ENCODE measurements around the gene MARCHF5. TPM values are rescaled to one million over a fixed set of nuclear protein-coding genes. Genes with fewer than 3 reads are reported as not detected.

MARCHF5 gene
- total and polyA plus RNA-seq, 2 of the 4 experiments (the other 2 are of a cell fraction): 14.9 to 30.0 TPM

DNA sequence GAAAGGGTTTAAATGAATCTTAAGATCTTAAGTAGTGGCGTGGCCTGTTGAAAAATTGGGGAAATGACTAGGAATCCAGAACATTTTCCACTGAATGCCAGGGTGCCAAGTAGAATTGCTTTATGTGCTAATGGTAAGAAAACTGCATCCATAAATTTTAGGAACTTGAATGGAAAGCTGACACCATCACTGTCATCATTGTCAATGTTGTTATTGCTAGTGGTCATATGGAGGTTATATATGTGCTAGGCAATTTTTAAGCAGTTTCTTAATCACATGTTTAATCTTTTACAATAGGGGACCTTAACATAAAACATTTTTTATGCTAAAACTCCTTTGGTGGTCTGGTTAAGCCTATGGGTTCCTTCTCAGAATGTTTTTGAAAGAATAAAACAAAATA, 13.1 kb downstream of the MARCHF5 start:
- peaks cover 40% of the 10 kb centered on the region for H4K20me1 ChIP-seq (ENCODE audit: insufficient read depth, low read length)
- no peaks in the 10 kb centered on the region for H3K9me3 ChIP-seq (ENCODE audit: control insufficient read depth, insufficient read depth, low read length)
- H4K5ac ChIP-seq (ENCODE audit: low read depth, low read length): no peak overlapping the region
- no peak overlapping the region for H2AK9ac ChIP-seq (replicated peaks; ENCODE audit: low read depth, low read length, poor library complexity)
- H3K27ac ChIP-seq (ENCODE audit: insufficient read depth, low read length): no peak overlapping the region
- no peak overlapping the region for H2BK5ac ChIP-seq (ENCODE audit: low read depth, low read length, poor library complexity, severe bottlenecking)
- no peak overlapping the region for H3K4ac ChIP-seq (ENCODE audit: low read depth, low read length)
- no peak overlapping the region for H3K18ac ChIP-seq (ENCODE audit: low read depth, low read length)
- H3K9me1 ChIP-seq (ENCODE audit: insufficient read depth, low read length): no peaks in the 10 kb centered on the region; the same call in 1 of the 2 replicates
- H2AK5ac ChIP-seq (ENCODE audit: low read depth, low read length): no peak overlapping the region
- no peak overlapping the region for H2AFZ ChIP-seq (replicated peaks; ENCODE audit: low read length, poor library complexity)
- no peak overlapping the region for H2BK120ac ChIP-seq (ENCODE audit: low read depth, low read length)
- H3K4me2 ChIP-seq (ENCODE audit: low read depth, low read length): no peak overlapping the region
- no TSS peak for BruUV-seq (replicated peaks)
- ATAC-seq (ENCODE audit: low read depth): no peak
- H3K23ac ChIP-seq (ENCODE audit: low read depth, low read length): no peak overlapping the region
- H3K56ac ChIP-seq (ENCODE audit: extremely low read depth, insufficient read depth, low read length): no peak overlapping the region
- H4K8ac ChIP-seq (ENCODE audit: low read depth in 2 of 2, low read length in 2 of 2): no peak overlapping the region
- ChIA-PET POLR2A (ENCODE audit: unreplicated experiment) (no interaction called here), CTCF (interaction anchor here (0.6 kb wide), 1 partner anchor 288 kb away, joined by 3 read pairs; no protein-coding TSS in a partner anchor)
- H4K91ac ChIP-seq (ENCODE audit: insufficient read depth, low read depth, low read length): no peak overlapping the region
- no peak overlapping the region for H2BK20ac ChIP-seq (ENCODE audit: low read depth, low read length)
- H3K4me3 ChIP-seq (ENCODE audit: insufficient read depth, low read depth, low read length): no peak overlapping the region
- no peak overlapping the region for H3K14ac ChIP-seq (replicated peaks; ENCODE audit: low read depth, low read length)
- H3K9ac ChIP-seq (ENCODE audit: low read depth, low read length): no peak overlapping the region
- no peaks in the 10 kb centered on the region for H3K27me3 ChIP-seq (ENCODE audit: control insufficient read depth, insufficient read depth, low read length)
- no peak overlapping the region for H2BK15ac ChIP-seq (ENCODE audit: low read depth, low read length)
- no peak for DNase-seq
- TF ChIP-seq FOS (IDR thresholded peaks at IDR 0.05; ENCODE audit: low read depth, low read length): no peak
- TF ChIP-seq, protein P1, sequence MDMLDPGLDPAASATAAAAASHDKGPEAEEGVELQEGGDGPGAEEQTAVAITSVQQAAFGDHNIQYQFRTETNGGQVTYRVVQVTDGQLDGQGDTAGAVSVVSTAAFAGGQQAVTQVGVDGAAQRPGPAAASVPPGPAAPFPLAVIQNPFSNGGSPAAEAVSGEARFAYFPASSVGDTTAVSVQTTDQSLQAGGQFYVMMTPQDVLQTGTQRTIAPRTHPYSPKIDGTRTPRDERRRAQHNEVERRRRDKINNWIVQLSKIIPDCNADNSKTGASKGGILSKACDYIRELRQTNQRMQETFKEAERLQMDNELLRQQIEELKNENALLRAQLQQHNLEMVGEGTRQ (IDR thresholded peaks at IDR 0.05; ENCODE audit: low read depth, low read length): no peak
- TF ChIP-seq CHD1 (IDR thresholded peaks at IDR 0.05; ENCODE audit: low read depth, low read length): no peak
- no peak for TF ChIP-seq MAFK (IDR thresholded peaks at IDR 0.05; ENCODE audit: low read depth, low read length)
- TF ChIP-seq NFE2L2 (IDR thresholded peaks at IDR 0.05; ENCODE audit: low read depth, low read length): no peak
- no peak for TF ChIP-seq POLR2A (IDR thresholded peaks at IDR 0.05; ENCODE audit: low read depth, low read length)
- no peak for TF ChIP-seq CEBPB (IDR thresholded peaks at IDR 0.05; ENCODE audit: low read depth, low read length)
- no peak for TF ChIP-seq BHLHE40 (IDR thresholded peaks at IDR 0.05; ENCODE audit: low read depth, low read length)
- TF ChIP-seq RCOR1 (IDR thresholded peaks at IDR 0.05; ENCODE audit: insufficient replicate concordance, low read length): no peak
- TF ChIP-seq MXI1 (IDR thresholded peaks at IDR 0.05; ENCODE audit: borderline replicate concordance, low read depth, low read length): no peak
- no peak for TF ChIP-seq MAZ (IDR thresholded peaks at IDR 0.05; ENCODE audit: borderline replicate concordance, low read depth, low read length)
- TF ChIP-seq RAD21 (IDR thresholded peaks at IDR 0.05; ENCODE audit: low read length): no peak
- TF ChIP-seq ELK1 (IDR thresholded peaks at IDR 0.05; ENCODE audit: borderline replicate concordance, low read depth, low read length): no peak
- no peak for TF ChIP-seq CTCF (conservative IDR thresholded peaks at IDR 0.05; ENCODE audit: low read depth, low read length)
- in situ Hi-C loops (cut with MboI; ENCODE audit: low sequenced_read_pairs): no loop called here
- WGBS, 2 experiments (ENCODE audit: extremely low coverage in 2 of 2, insufficient read length in 1 of 2): no CpG with 5 or more reads among the region's 1 CpG
- dilution Hi-C loops (cut with HindIII; ENCODE audit: low sequenced_read_pairs, unreplicated experiment): no loop called here
- H3K79me1 ChIP-seq (ENCODE audit: low read depth in 1 of 2, low read length in 2 of 2): peaks cover 28 to 61% of the 10 kb centered on the region in 2 experiments
- H3K36me3 ChIP-seq (ENCODE audit: control insufficient read depth, insufficient read depth, low read length): peaks cover 1% of the 10 kb centered on the region; the same call in 1 of the 2 replicates
- intact Hi-C loops (cut with micrococcal nuclease): no loop called here
- H3K4me1 ChIP-seq (ENCODE audit: control insufficient read depth, insufficient read depth, low read length): no peaks in the 10 kb centered on the region
